T-helper 2 cell treated with Interferon-gamma antibody and Interleukin-4, amounts not matched to agents 5 μg/mL and 100 μg/mL, for 36 hours (primary cell): ENCODE data around the gene CMSS1.

ENCODE experiments used
- DNase-seq: peaks from one replicate; pipeline ENCODE4 v3.0.0; 2021; ENCODE audit warnings: low spot score
- H3K27ac Mint-ChIP-seq: one replicate; pipeline ENCODE4 v1.8.0; 2021; ENCODE audit warnings: mild to moderate bottlenecking, mixed read lengths
- H3K27me3 Mint-ChIP-seq: one replicate; pipeline ENCODE4 v1.8.0; 2021; ENCODE audit warnings: low read depth, mixed read lengths
- H3K36me3 Mint-ChIP-seq: one replicate; pipeline ENCODE4 v1.8.0; 2021; ENCODE audit warnings: low read depth, mixed read lengths
- H3K4me1 Mint-ChIP-seq: one replicate; pipeline ENCODE4 v1.8.0; 2021; ENCODE audit warnings: low read depth, mixed read lengths
- H3K4me3 Mint-ChIP-seq: one replicate; pipeline ENCODE4 v1.8.0; 2022; ENCODE audit warnings: mild to moderate bottlenecking, moderate library complexity, mixed read lengths
- H3K9me3 Mint-ChIP-seq: one replicate; pipeline ENCODE4 v1.8.0; 2021; ENCODE audit warnings: mixed read lengths

The CMSS1 gene

DNA sequence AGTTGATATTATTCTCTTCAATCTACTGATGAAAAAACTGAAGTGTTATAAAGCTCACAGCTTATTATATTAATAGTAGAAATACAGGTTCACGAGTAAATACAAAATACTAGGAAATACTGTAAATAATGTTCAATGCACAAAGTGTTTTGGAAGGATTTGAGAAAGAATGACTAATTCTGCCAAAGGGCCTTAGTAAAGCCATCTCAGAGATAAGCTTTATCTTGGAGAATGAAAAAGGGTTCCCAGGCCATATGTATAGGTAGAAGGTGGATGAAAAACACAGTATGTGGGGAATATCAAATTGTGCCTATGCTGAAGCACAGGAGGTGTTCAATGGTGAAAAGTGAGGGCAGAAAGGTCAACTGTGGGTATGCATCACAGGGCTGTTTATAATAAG is 123.5 kb downstream of the CMSS1 start:
- no peaks in the 10 kb centered on the region for H3K9me3 Mint-ChIP-seq
- peaks cover 3% of the 10 kb centered on the region for H3K36me3 Mint-ChIP-seq
- H3K27me3 Mint-ChIP-seq = no peaks in the 10 kb centered on the region
- no peak overlapping the region for H3K4me3 Mint-ChIP-seq
- no peak overlapping the region for H3K27ac Mint-ChIP-seq
- no peak for DNase-seq
- peaks cover 9% of the 10 kb centered on the region for H3K4me1 Mint-ChIP-seq

- H3K9me3 Mint-ChIP-seq = no peaks in the 10 kb centered on the region
- peaks cover 2% of the 10 kb centered on the region for H3K36me3 Mint-ChIP-seq
- no peak overlapping the region for H3K4me3 Mint-ChIP-seq
- DNase-seq = no peak
- H3K27me3 Mint-ChIP-seq = no peaks in the 10 kb centered on the region
- no peak overlapping the region for H3K27ac Mint-ChIP-seq
- peaks cover 9% of the 10 kb centered on the region for H3K4me1 Mint-ChIP-seq
Observed at GRCh38 chr3:99943931-99944761, 126.5 kb downstream of the CMSS1 start.

- Mint-ChIP-seq H3K27ac (no peak overlapping the region), H3K4me3 (no peak overlapping the region), H3K4me1 (peaks cover 7% of the 10 kb centered on the region), H3K36me3 (peaks cover 2% of the 10 kb centered on the region), H3K27me3 (no peaks in the 10 kb centered on the region), H3K9me3 (no peaks in the 10 kb centered on the region)
- DNase-seq = no peak
Observed at GRCh38 chr3:99945328-99945995, 127.8 kb downstream of the CMSS1 start.

- no peaks in the 10 kb centered on the region for H3K9me3 Mint-ChIP-seq
- peaks cover 2% of the 10 kb centered on the region for H3K36me3 Mint-ChIP-seq
- H3K4me3 Mint-ChIP-seq = no peak overlapping the region
- no peak overlapping the region for H3K27ac Mint-ChIP-seq
- H3K27me3 Mint-ChIP-seq = no peaks in the 10 kb centered on the region
- peaks cover 16% of the 10 kb centered on the region for H3K4me1 Mint-ChIP-seq
- DNase-seq = no peak
Observed at GRCh38 chr3:99947356-99947755, 129.7 kb downstream of the CMSS1 start.

DNA sequence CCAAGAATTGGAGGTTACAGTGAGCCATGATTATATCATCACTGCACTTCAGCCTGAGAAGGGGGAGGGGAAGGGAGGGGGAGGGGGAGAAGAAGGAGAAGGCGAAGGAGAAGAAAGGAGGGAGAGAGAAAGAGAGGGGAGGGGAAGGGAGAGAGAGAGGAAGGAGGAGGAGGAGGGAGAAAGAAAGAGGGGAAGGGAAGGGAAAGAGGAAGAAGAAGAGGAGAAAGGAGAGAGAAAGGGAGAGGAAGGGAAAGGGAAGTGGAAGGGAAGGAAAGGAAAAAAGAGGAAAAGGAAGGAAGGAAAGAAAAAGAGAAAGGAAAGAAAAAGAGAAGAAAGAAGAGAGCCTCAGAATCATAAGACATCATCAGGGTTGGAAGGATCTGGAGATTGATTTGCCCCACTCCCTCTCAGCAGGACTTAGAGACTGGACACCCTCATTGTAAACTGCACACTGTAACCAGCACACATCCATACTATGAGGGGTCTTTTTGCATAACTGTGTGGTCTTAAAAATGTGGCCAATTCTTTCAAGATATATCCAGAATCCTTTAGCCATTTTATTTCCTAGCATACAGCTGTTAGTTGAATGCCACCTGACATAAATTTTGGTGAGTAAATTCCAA is 130.9 kb downstream of the CMSS1 start:
- no peaks in the 10 kb centered on the region for H3K27me3 Mint-ChIP-seq
- H3K36me3 Mint-ChIP-seq = no peaks in the 10 kb centered on the region
- H3K9me3 Mint-ChIP-seq = no peaks in the 10 kb centered on the region
- no peak for DNase-seq
- no peak overlapping the region for H3K4me3 Mint-ChIP-seq
- H3K27ac Mint-ChIP-seq = no peak overlapping the region
- H3K4me1 Mint-ChIP-seq = peaks cover 21% of the 10 kb centered on the region

GRCh38 chr3:99949956-99950670 is 132.5 kb downstream of the CMSS1 start:
- Mint-ChIP-seq H3K4me3 (no peak overlapping the region), H3K9me3 (no peaks in the 10 kb centered on the region), H3K36me3 (no peaks in the 10 kb centered on the region), H3K27me3 (no peaks in the 10 kb centered on the region), H3K4me1 (peaks cover 19% of the 10 kb centered on the region), H3K27ac (no peak overlapping the region)
- no peak for DNase-seq

DNA sequence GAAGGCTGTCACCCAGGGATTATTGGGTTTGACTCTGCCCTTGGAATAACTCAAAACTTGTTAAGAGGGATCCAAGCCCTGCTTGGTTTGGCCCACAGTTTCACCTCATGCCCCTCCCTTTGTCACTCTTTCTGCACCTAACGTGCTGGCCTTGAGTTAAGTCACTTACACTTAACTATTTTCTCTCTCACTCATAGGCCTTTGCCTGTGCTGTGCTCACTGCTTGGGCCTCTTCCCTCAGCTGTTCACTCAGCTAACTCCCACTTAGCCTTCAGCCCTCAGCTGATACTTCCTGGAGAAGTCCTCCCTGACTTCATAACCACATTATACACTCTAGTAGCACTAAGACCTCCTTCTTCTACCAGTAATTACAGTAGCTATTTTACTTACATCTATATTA is 133.3 kb downstream of the CMSS1 start:
- Mint-ChIP-seq H3K27ac (no peak overlapping the region), H3K4me3 (no peak overlapping the region), H3K36me3 (no peaks in the 10 kb centered on the region), H3K4me1 (peaks cover 17% of the 10 kb centered on the region), H3K27me3 (no peaks in the 10 kb centered on the region), H3K9me3 (no peaks in the 10 kb centered on the region)
- DNase-seq = no peak

GRCh38 chr3:99951701-99952100 is 134.0 kb downstream of the CMSS1 start:
- peaks cover 17% of the 10 kb centered on the region for H3K4me1 Mint-ChIP-seq
- no peak overlapping the region for H3K27ac Mint-ChIP-seq
- no peaks in the 10 kb centered on the region for H3K27me3 Mint-ChIP-seq
- H3K4me3 Mint-ChIP-seq = no peak overlapping the region
- DNase-seq = no peak
- H3K36me3 Mint-ChIP-seq = no peaks in the 10 kb centered on the region
- H3K9me3 Mint-ChIP-seq = no peaks in the 10 kb centered on the region

GRCh38 chr3:99952306-99952705 is 134.6 kb downstream of the CMSS1 start:
- H3K4me1 Mint-ChIP-seq = peaks cover 17% of the 10 kb centered on the region
- no peaks in the 10 kb centered on the region for H3K36me3 Mint-ChIP-seq
- DNase-seq = no peak
- no peak overlapping the region for H3K4me3 Mint-ChIP-seq
- H3K27me3 Mint-ChIP-seq = no peaks in the 10 kb centered on the region
- no peak overlapping the region for H3K27ac Mint-ChIP-seq
- H3K9me3 Mint-ChIP-seq = no peaks in the 10 kb centered on the region

GRCh38 chr3:99953596-99953995 is 135.9 kb downstream of the CMSS1 start:
- Mint-ChIP-seq H3K27ac (no peak overlapping the region), H3K4me3 (no peak overlapping the region), H3K4me1 (peaks cover 17% of the 10 kb centered on the region), H3K36me3 (no peaks in the 10 kb centered on the region), H3K9me3 (no peaks in the 10 kb centered on the region), H3K27me3 (no peaks in the 10 kb centered on the region)
- no peak for DNase-seq

DNA sequence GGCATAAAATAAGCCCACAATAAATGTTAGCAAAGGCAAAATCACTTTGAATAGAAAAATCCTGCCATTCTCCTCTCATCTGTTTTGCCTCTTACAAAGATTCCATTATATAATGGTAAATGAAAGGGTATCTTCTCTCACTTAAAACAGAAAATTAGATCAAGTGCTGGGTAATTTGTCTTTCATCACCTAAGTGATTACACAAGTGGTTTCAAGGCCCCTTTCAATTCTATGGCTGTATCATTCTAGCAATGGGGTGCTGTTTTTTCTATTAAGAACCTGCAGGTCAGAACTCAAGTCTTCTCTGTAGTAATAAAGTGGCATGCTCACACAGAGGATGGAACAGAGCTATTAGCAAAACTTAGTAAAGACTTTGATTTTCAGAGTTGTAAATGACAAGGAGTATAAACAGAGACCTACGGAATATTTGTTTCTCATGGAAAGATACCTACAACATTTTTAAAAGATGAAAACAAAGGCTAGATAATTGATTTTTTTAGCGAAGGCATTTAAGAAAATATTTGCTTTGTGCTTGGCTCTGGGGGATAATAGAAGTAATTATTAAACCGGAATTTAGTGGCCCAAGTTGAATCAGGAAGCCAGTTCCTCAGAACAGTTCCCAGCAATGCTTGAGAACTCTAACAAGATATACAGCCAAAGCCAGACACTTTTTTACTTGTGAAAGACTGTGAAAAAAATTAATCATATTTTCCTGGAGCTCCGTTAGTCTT is 137.4 kb downstream of the CMSS1 start:
- no peaks in the 10 kb centered on the region for H3K36me3 Mint-ChIP-seq
- no peaks in the 10 kb centered on the region for H3K9me3 Mint-ChIP-seq
- H3K27ac Mint-ChIP-seq = no peak overlapping the region
- H3K4me3 Mint-ChIP-seq = no peak overlapping the region
- peaks cover 17% of the 10 kb centered on the region for H3K4me1 Mint-ChIP-seq
- no peak for DNase-seq
- H3K27me3 Mint-ChIP-seq = no peaks in the 10 kb centered on the region

DNA sequence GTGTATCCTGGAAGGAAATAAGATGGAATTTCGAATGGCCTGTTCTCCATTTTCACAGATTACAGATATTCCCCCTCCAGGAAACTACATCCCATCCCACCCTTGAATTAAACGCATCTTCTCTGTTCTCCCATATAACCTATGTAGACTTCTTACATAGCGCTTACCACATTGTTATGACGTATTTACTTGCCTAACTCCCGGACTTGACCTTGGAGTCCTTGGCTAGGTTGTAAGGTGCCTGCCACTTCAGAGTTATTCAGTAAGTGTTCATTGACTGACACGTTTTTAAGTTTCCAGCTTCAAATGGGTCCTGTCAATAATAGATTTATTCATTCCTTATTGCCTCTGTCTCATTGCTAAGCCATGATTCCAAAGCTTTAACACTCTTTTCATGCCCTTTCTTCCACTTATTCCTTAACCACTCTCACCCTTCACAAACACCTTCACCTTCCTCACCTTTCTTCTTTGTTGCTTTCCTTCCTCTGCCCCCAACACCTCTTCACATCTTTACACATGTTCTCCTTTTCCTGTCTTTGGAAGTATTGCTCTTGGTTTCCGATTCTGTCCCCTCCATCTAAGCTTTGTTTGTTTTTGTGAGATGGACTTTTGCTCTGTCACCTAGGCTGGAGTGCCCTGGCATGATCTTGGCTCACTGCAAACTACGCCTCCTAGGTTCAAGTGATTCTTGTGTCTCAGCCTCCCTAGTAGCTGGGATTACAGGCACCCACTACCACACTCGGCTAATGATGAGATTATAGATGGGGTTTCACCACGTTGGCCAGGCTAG is 138.3 kb downstream of the CMSS1 start:
- no peaks in the 10 kb centered on the region for H3K36me3 Mint-ChIP-seq
- no peak overlapping the region for H3K4me3 Mint-ChIP-seq
- no peak overlapping the region for H3K27ac Mint-ChIP-seq
- H3K4me1 Mint-ChIP-seq = peaks cover 12% of the 10 kb centered on the region
- no peak for DNase-seq
- no peaks in the 10 kb centered on the region for H3K27me3 Mint-ChIP-seq
- no peaks in the 10 kb centered on the region for H3K9me3 Mint-ChIP-seq
